ENCODE measurements around the gene OR6C75. TPM values are rescaled to one million over a fixed set of nuclear protein-coding genes. Genes with fewer than 3 reads are reported as not detected.

Gene OR6C75
- total RNA-seq, 1 experiment from 2014 or later = not detected

DNA sequence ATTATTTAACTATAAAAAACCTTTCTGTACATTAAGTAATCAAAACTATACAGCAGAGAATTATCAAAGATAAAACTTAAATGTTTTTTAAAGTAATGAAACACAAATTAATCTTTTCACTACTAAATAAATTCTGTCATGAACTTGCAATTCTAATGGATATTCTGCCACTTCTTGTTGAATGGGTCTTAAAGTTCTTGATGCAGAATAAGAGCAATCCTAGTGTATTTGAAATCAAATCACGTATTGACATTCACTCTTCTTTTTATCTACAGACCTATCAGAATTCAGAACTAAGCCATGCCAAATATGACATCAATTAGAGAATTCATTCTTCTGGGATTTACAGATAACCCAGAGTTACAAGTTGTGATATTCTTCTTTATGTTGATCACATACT lies 37.5 kb downstream of the OR6C75 start, which contains the start of gene OR6C65:
Gene OR6C65, plus strand, starts transcription at position 301 of the 400 bp plus-strand sequence. Its CDS starts 0 bp downstream, at position 301.
- RAD21 ChIA-PET (ENCODE audit: low non-redundant PET in 1 of 2, low total read pairs in 2 of 2, uncharacterized antibody in 2 of 2, unreplicated experiment in 2 of 2) = no interaction called here
- H3K9me2 ChIP-seq (ENCODE audit: insufficient read depth) = no peaks in the 10 kb centered on the region
- DNase-seq (ENCODE audit: low read depth, low spot score) (no peak), ATAC-seq (no peak)
- no peak within 1 kb of the TSS for H2AFZ ChIP-seq (ENCODE audit: low read depth, low read length, poor library complexity, severe bottlenecking)
- peaks cover 27% of the 10 kb centered on the region for H3K27me3 ChIP-seq (ENCODE audit: insufficient read depth, low read length)
- H4K20me1 ChIP-seq (ENCODE audit: insufficient read depth) = no peaks in the 10 kb centered on the region
- no TSS peak for BruUV-seq (replicated peaks)
- POLR2A ChIA-PET = no interaction called here
- no peaks in the 10 kb centered on the region for H3K4me1 ChIP-seq (ENCODE audit: control insufficient read depth in 1 of 2, insufficient read depth in 2 of 2, low read length in 2 of 2)
- no peak within 1 kb of the TSS for H3K4me3 ChIP-seq (replicated peaks in 1 of 2; ENCODE audit: low read depth in 1 of 2, low read length in 2 of 2)
- no peaks in the 10 kb centered on the region for H3K36me3 ChIP-seq (ENCODE audit: control insufficient read depth in 1 of 2, insufficient read depth in 2 of 2, low read length in 2 of 2)
- CTCF ChIA-PET = no interaction called here
- intact Hi-C loops (cut with micrococcal nuclease) = no loop called here
- H3K79me2 ChIP-seq (ENCODE audit: insufficient read depth, low read length) = no peaks in the 10 kb centered on the region
- H3K9ac ChIP-seq (ENCODE audit: low read length) = no peak within 1 kb of the TSS
- H3K4me2 ChIP-seq (ENCODE audit: low read length) = no peak within 1 kb of the TSS
- no peak within 1 kb of the TSS for H3K27ac ChIP-seq (ENCODE audit: low read depth, low read length)
- no peaks in the 10 kb centered on the region for H3K9me3 ChIP-seq (ENCODE audit: control insufficient read depth in 1 of 2, insufficient read depth in 1 of 2, low read depth in 1 of 2, low read length in 2 of 2)
- TF ChIP-seq EZH2phosphoT487 (IDR thresholded peaks at IDR 0.05; ENCODE audit: borderline replicate concordance) (no peak), ZFX (IDR thresholded peaks at IDR 0.05) (no peak), CEBPB (IDR thresholded peaks at IDR 0.05; ENCODE audit: low read depth) (no peak), JUND (IDR thresholded peaks at IDR 0.05) (no peak), RAD21 (IDR thresholded peaks at IDR 0.05; ENCODE audit: low read depth) (no peak), FOSL1 (IDR thresholded peaks at IDR 0.05; ENCODE audit: low read depth) (no peak), CBX3 (IDR thresholded peaks at IDR 0.05; ENCODE audit: low read depth) (no peak), POLR2A (IDR thresholded peaks at IDR 0.05; ENCODE audit: borderline replicate concordance, extremely low read depth, insufficient read depth, insufficient read length) (no peak), TCF7L2 (IDR thresholded peaks at IDR 0.05; ENCODE audit: borderline replicate concordance, extremely low read depth, insufficient read depth, insufficient read length) (no peak), ZNF274 (IDR thresholded peaks at IDR 0.05; ENCODE audit: low read depth, low read length) (no peak), POLR2AphosphoS5 (IDR thresholded peaks at IDR 0.05; ENCODE audit: low read depth, low read length) (no peak), EGR1 (IDR thresholded peaks at IDR 0.05; ENCODE audit: low read depth) (no peak), SRF (IDR thresholded peaks at IDR 0.05; ENCODE audit: low read depth) (no peak), SIN3A (IDR thresholded peaks at IDR 0.05; ENCODE audit: low read depth) (no peak), ELF1 (IDR thresholded peaks at IDR 0.05; ENCODE audit: borderline replicate concordance, low read depth) (no peak)
- TF ChIP-seq, protein P1, sequence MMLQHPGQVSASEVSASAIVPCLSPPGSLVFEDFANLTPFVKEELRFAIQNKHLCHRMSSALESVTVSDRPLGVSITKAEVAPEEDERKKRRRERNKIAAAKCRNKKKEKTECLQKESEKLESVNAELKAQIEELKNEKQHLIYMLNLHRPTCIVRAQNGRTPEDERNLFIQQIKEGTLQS (IDR thresholded peaks at IDR 0.05) = no peak
- TF ChIP-seq, protein P2, sequence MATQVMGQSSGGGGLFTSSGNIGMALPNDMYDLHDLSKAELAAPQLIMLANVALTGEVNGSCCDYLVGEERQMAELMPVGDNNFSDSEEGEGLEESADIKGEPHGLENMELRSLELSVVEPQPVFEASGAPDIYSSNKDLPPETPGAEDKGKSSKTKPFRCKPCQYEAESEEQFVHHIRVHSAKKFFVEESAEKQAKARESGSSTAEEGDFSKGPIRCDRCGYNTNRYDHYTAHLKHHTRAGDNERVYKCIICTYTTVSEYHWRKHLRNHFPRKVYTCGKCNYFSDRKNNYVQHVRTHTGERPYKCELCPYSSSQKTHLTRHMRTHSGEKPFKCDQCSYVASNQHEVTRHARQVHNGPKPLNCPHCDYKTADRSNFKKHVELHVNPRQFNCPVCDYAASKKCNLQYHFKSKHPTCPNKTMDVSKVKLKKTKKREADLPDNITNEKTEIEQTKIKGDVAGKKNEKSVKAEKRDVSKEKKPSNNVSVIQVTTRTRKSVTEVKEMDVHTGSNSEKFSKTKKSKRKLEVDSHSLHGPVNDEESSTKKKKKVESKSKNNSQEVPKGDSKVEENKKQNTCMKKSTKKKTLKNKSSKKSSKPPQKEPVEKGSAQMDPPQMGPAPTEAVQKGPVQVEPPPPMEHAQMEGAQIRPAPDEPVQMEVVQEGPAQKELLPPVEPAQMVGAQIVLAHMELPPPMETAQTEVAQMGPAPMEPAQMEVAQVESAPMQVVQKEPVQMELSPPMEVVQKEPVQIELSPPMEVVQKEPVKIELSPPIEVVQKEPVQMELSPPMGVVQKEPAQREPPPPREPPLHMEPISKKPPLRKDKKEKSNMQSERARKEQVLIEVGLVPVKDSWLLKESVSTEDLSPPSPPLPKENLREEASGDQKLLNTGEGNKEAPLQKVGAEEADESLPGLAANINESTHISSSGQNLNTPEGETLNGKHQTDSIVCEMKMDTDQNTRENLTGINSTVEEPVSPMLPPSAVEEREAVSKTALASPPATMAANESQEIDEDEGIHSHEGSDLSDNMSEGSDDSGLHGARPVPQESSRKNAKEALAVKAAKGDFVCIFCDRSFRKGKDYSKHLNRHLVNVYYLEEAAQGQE (IDR thresholded peaks at IDR 0.05; ENCODE audit: low read depth) = no peak

All from HCT116 (cell line).